Activated T-helper 2 cell treated with anti-CD3 and anti-CD28 coated beads, Interferon-gamma antibody, Interleukin-2, Interleukin-4, amounts not matched to agents 10 μg/mL and 5 μg/mL and 100 μg/mL, durations not matched to agents 14 hours and 24 hours and 36 hours (primary cell): ENCODE measurements around the gene GIMAP1. TPM values are rescaled to one million over a fixed set of nuclear protein-coding genes. Genes with fewer than 3 reads are reported as not detected.

Experiments used
- DNase-seq: peaks from one replicate; pipeline ENCODE4 v3.0.0; 2021; ENCODE audit warnings: low spot score
- H3K27ac Mint-ChIP-seq: one replicate; pipeline ENCODE4 v1.8.0; 2021; ENCODE audit warnings: mixed read lengths
- H3K27me3 Mint-ChIP-seq: one replicate; pipeline ENCODE4 v1.8.0; 2021; ENCODE audit warnings: low read depth, mixed read lengths
- H3K36me3 Mint-ChIP-seq: one replicate; pipeline ENCODE4 v1.8.0; 2021; ENCODE audit warnings: low read depth, mixed read lengths
- H3K4me1 Mint-ChIP-seq: one replicate; pipeline ENCODE4 v1.8.0; 2021; ENCODE audit warnings: low read depth, mixed read lengths
- H3K4me3 Mint-ChIP-seq: one replicate; pipeline ENCODE4 v1.8.0; 2021; ENCODE audit warnings: low read depth, mild to moderate bottlenecking, moderate library complexity, mixed read lengths
- H3K9me3 Mint-ChIP-seq: one replicate; pipeline ENCODE4 v1.8.0; 2021; ENCODE audit warnings: mixed read lengths
- intact Hi-C: fragments of 100-400 bp; cut with micrococcal nuclease; formaldehyde crosslinking; loops from one replicate; pipeline ENCODE4 v1.15.1; 2023
- total RNA-seq: library from RNA; stranded (reverse); gene quantifications from 2 replicates; pipeline ENCODE4 v1.2.3, GENCODE V29; 2022

The GIMAP1 gene
- total RNA-seq, 1 donor from 2014 or later = 4.5 TPM

DNA sequence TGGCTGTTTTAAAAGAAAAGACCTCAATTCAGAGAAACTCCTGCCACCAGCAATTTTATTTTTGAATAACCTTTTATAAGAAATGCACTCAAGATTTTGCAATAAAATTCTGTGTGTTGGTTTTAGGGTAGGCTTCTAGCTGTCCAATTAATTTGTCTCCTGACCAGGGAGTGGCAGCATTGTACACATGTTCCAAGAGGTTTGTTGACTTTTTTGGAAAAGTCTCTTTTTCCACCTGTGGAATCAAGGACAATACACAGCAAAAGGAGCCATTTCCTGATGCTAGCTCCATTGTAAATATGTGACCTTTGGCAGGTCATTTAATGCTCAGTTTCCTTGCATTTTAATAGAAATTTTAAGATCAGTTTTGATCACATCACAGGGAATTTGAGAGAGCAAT is 22.6 kb downstream of the GIMAP1 start:
- intact Hi-C loops = loop anchor here (10.0 kb wide), 1 partner anchor 864 kb away; the partner anchor contains the start of gene ATP6V0E2
- Mint-ChIP-seq H3K27me3 (no peaks in the 10 kb centered on the region), H3K36me3 (peaks cover 67% of the 10 kb centered on the region), H3K4me3 (peak overlapping the region; percentile 91), H3K4me1 (peaks cover 78% of the 10 kb centered on the region), H3K27ac (peak overlapping the region; percentile 91), H3K9me3 (peaks cover 12% of the 10 kb centered on the region)
- DNase-seq = no peak

DNA sequence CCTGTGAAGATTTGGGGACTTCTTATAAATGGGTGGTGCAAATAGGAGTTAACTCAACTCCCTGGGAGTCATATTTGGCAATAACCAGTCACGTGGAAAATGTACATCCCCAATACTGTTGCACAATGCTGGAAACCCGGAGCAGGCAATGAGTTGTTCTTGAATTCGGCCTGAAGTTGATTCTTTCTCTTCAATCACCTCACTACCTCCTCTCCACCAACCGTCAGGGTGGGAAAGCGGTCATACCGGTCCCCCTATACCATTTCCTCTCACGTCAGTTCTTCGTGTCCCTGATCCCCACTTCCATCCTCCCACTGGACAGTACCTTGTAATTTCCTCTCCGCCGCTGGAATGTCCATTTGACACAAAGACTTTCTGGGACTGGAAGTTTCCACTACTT is 23.6 kb downstream of the GIMAP1 start:
- H3K4me3 Mint-ChIP-seq = peak overlapping the region; percentile 91
- peaks cover 76% of the 10 kb centered on the region for H3K4me1 Mint-ChIP-seq
- peaks cover 70% of the 10 kb centered on the region for H3K36me3 Mint-ChIP-seq
- no peak for DNase-seq
- no peaks in the 10 kb centered on the region for H3K27me3 Mint-ChIP-seq
- intact Hi-C loops = no loop called here
- peaks cover 12% of the 10 kb centered on the region for H3K9me3 Mint-ChIP-seq
- H3K27ac Mint-ChIP-seq = peak overlapping the region; percentile 72

DNA sequence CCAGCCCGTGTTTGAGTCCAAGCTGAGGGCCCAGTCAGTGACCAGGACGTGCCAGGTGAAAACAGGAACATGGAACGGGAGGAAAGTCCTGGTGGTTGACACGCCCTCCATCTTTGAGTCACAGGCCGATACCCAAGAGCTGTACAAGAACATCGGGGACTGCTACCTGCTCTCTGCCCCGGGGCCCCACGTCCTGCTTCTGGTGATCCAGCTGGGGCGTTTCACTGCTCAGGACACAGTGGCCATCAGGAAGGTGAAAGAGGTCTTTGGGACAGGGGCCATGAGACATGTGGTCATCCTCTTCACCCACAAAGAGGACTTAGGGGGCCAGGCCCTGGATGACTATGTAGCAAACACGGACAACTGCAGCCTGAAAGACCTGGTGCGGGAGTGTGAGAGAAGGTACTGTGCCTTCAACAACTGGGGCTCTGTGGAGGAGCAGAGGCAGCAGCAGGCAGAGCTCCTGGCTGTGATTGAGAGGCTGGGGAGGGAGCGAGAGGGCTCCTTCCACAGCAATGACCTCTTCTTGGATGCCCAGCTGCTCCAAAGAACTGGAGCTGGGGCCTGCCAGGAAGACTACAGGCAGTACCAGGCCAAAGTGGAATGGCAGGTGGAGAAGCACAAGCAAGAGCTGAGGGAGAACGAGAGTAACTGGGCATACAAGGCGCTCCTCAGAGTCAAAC is 26.0 kb downstream of the GIMAP1 start:
- Mint-ChIP-seq H3K4me3 (peak overlapping the region; percentile 65), H3K27ac (peak overlapping the region; percentile 57), H3K9me3 (peaks cover 12% of the 10 kb centered on the region), H3K4me1 (peaks cover 65% of the 10 kb centered on the region), H3K36me3 (peaks cover 86% of the 10 kb centered on the region), H3K27me3 (no peaks in the 10 kb centered on the region)
- intact Hi-C loops = no loop called here
- DNase-seq = no peak

DNA sequence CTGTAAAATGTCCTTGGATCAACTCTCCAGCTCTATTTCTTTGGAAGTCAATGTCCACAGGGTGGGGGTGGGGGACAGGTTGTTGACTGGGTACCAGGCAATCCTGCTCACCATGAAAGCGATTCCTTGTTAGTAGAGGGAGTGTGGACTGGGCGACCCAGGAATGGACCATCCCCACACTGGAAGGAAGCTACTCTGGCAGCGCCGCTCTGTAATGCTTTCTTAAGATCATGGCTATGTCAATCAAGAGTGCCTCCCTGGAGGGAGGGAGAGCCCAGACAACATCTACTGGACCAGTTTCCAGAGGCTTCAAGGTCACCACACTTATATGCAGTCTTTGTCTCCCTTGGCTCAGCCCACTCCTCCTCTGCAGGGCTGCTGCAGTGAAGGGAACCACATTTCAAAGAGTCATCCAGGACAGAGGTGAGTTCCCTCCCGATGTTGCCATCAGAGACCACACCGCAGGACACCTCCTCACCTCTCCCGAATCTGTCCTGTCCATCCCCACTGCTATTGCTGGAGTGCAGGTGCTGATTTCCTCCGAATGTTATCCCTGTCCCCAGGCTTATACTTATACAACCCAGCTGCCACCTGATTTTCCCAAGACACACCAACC is 27.7 kb downstream of the GIMAP1 start:
- Mint-ChIP-seq H3K9me3 (peaks cover 12% of the 10 kb centered on the region), H3K27me3 (no peaks in the 10 kb centered on the region), H3K4me1 (peaks cover 76% of the 10 kb centered on the region), H3K27ac (peak overlapping the region; percentile 48), H3K4me3 (peak overlapping the region; percentile 18), H3K36me3 (peaks cover 73% of the 10 kb centered on the region)
- DNase-seq = no peak
- intact Hi-C loops = no loop called here

DNA sequence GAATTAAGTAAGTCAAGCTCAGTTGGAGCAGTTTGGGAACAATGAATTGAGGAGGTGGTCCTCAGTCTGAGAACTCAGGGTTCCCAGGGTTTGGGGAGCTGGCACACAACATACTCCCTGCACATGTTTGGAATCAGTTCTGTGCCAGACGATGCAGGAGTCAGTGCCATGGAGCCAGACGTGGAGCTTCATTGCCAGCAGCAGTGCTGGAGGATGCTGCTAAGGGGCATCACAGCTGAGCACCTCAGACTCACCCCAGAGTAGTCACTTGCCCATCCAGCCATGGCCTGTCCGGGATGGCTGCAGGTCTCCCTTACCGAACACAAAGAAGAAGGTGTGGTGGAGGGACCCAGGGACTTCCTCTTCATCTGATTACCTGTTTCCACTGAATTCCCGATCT is 28.7 kb downstream of the GIMAP1 start:
- peaks cover 65% of the 10 kb centered on the region for H3K36me3 Mint-ChIP-seq
- intact Hi-C loops = no loop called here

DNA sequence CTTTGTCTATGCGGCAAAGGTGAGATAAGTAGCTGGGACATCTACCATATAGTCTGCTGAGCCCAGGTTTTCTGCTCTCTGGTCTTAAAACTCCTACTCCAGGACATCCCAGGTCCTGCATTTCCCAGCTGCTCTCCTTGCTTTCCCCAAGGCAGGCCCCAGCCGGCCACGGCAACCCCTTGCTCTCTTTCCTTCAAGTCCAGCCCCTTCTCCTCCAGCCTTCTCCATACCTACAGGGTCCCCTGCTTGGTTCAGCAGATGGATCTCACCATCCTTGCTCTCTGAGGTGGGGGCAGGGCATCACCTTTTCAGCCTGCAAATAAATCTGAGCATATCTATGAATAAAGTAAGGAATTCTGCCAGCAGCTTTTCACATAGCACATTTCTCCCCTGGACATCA is 29.5 kb downstream of the GIMAP1 start:
- no peak overlapping the region for H3K27ac Mint-ChIP-seq
- DNase-seq = no peak

More for the DNA sequence above, 28.7 kb downstream of the GIMAP1 start:
- DNase-seq = no peak
- Mint-ChIP-seq H3K4me3 (no peak overlapping the region), H3K9me3 (peaks cover 8% of the 10 kb centered on the region), H3K27me3 (no peaks in the 10 kb centered on the region), H3K27ac (no peak overlapping the region), H3K4me1 (peaks cover 72% of the 10 kb centered on the region)

DNA sequence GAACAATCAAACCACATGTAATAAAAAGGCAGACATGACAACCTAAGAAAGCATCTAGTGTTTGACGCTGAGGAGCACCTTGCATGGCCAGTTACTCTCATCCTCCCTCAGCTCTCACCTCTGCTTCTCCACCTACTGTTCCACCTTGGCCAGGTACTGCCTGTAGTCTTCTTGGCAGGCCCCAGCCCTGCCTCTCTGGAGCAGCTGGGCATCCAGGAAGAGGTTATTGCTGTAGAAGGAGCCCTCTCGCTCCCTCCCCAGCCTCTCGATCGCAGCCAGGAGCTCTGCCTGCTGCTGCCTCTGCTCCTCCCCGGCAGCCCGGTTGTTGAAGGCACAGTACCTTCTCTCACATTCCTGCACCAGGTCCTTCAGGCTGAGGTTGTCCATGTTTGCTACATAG is 30.5 kb downstream of the GIMAP1 start:
- intact Hi-C loops = no loop called here
- Mint-ChIP-seq H3K27ac (no peak overlapping the region), H3K4me1 (peaks cover 62% of the 10 kb centered on the region), H3K9me3 (no peaks in the 10 kb centered on the region), H3K4me3 (no peak overlapping the region), H3K27me3 (no peaks in the 10 kb centered on the region), H3K36me3 (peaks cover 47% of the 10 kb centered on the region)
- no peak for DNase-seq

More for the DNA sequence above, 29.5 kb downstream of the GIMAP1 start:
- intact Hi-C loops = no loop called here
- Mint-ChIP-seq H3K4me1 (peaks cover 68% of the 10 kb centered on the region), H3K9me3 (no peaks in the 10 kb centered on the region), H3K4me3 (no peak overlapping the region), H3K27me3 (no peaks in the 10 kb centered on the region), H3K36me3 (peaks cover 58% of the 10 kb centered on the region)

DNA sequence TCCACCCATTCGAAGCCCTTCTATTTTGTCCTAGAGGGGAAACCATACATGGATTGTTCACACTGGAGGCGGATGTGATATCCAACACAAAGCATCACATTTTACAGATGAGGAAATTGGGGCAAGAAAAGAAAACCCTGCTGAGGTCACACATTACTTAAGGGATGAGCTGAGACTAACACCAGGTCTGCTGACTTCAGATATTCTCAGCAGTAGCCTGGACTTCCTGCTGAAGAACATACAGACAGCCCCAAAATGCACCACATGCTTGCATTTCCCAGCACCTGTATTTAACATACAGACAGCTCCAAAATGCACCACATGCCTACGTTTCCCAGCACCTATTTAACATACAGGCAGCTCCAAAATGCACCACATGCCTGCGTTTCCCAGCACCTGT is 32.0 kb downstream of the GIMAP1 start:
- H3K36me3 Mint-ChIP-seq = peaks cover 33% of the 10 kb centered on the region
- intact Hi-C loops = no loop called here
- peaks cover 51% of the 10 kb centered on the region for H3K4me1 Mint-ChIP-seq
- no peak overlapping the region for H3K4me3 Mint-ChIP-seq
- no peaks in the 10 kb centered on the region for H3K27me3 Mint-ChIP-seq
- H3K9me3 Mint-ChIP-seq = no peaks in the 10 kb centered on the region
- DNase-seq = no peak
- no peak overlapping the region for H3K27ac Mint-ChIP-seq

DNA sequence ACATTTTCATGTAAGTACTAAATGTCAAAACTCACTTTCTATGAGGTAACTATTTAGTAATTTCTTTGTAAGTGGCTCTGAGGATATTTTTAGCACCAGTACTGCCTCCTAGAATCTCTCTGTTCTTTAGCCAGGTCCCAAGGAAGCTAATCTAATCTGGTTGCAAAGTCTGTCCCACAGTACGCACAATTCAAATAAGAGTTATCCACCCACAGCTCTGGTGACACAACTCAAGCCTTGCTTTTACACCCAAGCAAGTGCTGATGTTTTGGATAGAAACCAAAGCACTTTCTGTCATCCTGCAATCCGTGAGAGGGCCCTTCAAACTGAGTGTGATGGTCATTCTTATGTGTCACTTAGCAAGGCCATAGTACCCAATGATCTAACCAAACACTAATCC is 35.3 kb downstream of the GIMAP1 start:
- H3K9me3 Mint-ChIP-seq = no peaks in the 10 kb centered on the region
- peaks cover 57% of the 10 kb centered on the region for H3K4me1 Mint-ChIP-seq
- no peak for DNase-seq
- no peaks in the 10 kb centered on the region for H3K27me3 Mint-ChIP-seq
- intact Hi-C loops = loop anchor here (5.0 kb wide), 1 partner anchor 249 kb away; no protein-coding TSS in a partner anchor
- peaks cover 3% of the 10 kb centered on the region for H3K36me3 Mint-ChIP-seq
- H3K27ac Mint-ChIP-seq = no peak overlapping the region
- H3K4me3 Mint-ChIP-seq = no peak overlapping the region

DNA sequence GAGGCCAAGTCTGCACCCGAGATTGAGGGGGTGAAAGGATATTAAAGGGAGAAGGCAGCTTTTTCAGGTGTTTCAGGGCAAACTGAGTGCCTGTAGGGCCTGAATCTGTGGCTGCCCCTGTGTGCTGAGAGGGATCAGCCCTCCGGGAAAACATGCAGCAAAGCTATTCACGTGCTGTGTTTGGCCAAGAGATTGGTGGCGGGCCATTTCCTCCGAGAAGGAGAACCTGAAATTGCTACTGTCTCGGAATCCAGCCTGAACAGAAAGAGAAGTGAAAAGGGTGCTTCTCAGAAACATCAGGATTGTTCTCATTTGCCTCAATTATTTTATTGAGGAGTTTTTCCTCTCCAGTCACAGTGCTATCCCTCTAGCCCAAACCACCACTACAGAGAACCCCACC is 36.8 kb downstream of the GIMAP1 start:
- intact Hi-C loops = loop anchor here (5.0 kb wide), 1 partner anchor 251 kb away; no protein-coding TSS in a partner anchor

DNA sequence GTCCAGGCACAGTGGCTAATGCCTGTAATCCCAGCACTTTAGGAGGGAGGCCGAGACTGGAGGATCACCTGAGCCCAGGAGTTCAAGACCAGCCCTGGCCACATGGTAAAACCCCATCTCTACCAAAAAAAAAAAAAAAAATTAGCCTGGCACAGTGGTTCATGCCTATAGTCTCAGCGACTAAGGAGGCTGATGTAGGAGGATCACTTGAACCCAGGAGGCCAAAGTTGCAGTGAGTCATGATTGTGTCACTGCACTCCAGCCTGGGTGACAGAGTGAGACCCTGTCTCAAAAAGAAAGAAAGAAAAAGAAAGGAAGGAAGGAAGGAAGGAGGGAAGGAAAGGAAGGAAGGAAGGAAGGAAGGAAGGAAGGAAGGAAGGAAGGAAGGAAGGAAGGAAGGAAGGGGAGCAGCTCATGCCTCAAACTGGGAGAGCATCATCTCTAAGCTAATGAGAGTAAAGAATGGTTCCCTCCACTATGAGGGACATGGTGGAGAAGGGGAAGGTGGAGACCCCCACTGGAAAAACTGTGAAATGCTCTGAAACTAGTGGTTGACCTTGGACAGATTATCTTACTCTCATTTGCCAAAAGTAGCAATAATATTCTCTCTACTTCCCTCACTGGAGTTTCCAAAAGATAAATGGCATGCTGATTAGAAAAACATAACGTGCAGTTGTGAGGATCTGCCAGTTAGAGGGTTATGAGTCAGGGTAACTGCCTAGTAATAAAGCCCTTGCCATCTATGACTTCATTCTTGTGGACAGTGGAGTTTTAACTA is 37.6 kb downstream of the GIMAP1 start:
- H3K27ac Mint-ChIP-seq = peak overlapping the region; percentile 93

More for the DNA sequence above, 36.8 kb downstream of the GIMAP1 start:
- Mint-ChIP-seq H3K36me3 (no peaks in the 10 kb centered on the region), H3K9me3 (no peaks in the 10 kb centered on the region), H3K4me1 (peaks cover 56% of the 10 kb centered on the region), H3K4me3 (no peak overlapping the region), H3K27ac (peak overlapping the region; percentile 93), H3K27me3 (no peaks in the 10 kb centered on the region)
- DNase-seq = no peak

DNA sequence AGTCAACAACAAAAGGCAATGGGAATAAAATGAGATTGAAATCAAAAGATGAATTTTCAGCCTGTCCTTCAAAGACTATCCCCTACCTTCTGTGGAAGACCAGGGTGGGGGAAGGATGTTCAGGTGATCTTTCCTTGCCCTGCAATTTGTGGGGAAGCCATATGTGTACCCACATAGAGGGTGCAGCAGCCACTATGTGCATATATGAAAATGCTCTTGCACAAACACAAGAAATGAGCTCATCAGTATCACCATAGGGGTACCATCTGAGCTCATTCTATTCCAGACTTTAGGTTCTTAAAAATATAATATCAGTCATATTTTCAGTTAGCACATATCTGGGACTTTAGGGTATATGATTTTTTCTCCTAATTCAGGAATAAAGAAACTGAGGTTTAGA is 38.5 kb downstream of the GIMAP1 start:
- H3K27ac Mint-ChIP-seq = peak overlapping the region; percentile 94
- H3K36me3 Mint-ChIP-seq = no peaks in the 10 kb centered on the region
- H3K4me1 Mint-ChIP-seq = peaks cover 46% of the 10 kb centered on the region
- DNase-seq = no peak
- intact Hi-C loops = loop anchor here (1.0 to 5.0 kb wide), 13 partner anchors 17 to 434 kb away; partner anchors contain the start of genes GIMAP1, GIMAP6 and ZNF775
- peaks cover 3% of the 10 kb centered on the region for H3K9me3 Mint-ChIP-seq
- no peaks in the 10 kb centered on the region for H3K27me3 Mint-ChIP-seq
- peak overlapping the region; percentile 51 for H3K4me3 Mint-ChIP-seq

More for the DNA sequence above, 37.6 kb downstream of the GIMAP1 start:
- H3K27me3 Mint-ChIP-seq = no peaks in the 10 kb centered on the region
- peaks cover 48% of the 10 kb centered on the region for H3K4me1 Mint-ChIP-seq
- H3K9me3 Mint-ChIP-seq = no peaks in the 10 kb centered on the region
- no peak overlapping the region for H3K4me3 Mint-ChIP-seq
- H3K36me3 Mint-ChIP-seq = no peaks in the 10 kb centered on the region
- intact Hi-C loops = loop anchor here (1.0 to 5.0 kb wide), 9 partner anchors 20 to 433 kb away; partner anchors contain the start of genes GIMAP1 and GIMAP6
- DNase-seq = no peak
